GM18508 (cell line): ENCODE data around the gene ESR1.
"Not testable (repeated sequence)": the region's sequence is repeated elsewhere in the genome, so short reads cannot be mapped to it uniquely, and the experiment has no call there.

Experiments
- ATAC-seq: cut with Tn5 transposase; IDR thresholded peaks from one replicate; pipeline ENCODE4 v1.9.1; 2021; ENCODE audit warnings: moderate number of reproducible peaks; ENCODE audit not compliant: insufficient read depth, unreplicated experiment

ESR1 gene

GRCh38 chr6:152121910-152122309, 314.4 kb downstream of the ESR1 start:
- no peak for ATAC-seq

GRCh38 chr6:152122434-152122833, 315.0 kb downstream of the ESR1 start:
- ATAC-seq, result no peak

- no peak for ATAC-seq
These were observed 315.6 kb downstream of the ESR1 start for GRCh38 chr6:152123076-152123475.

GRCh38 chr6:152124429-152125074, 317.1 kb downstream of the ESR1 start:
- ATAC-seq, result no peak

- no peak for ATAC-seq
These were observed 320.1 kb downstream of the ESR1 start for GRCh38 chr6:152127432-152128165.

- ATAC-seq, result no peak
These were observed 322.2 kb downstream of the ESR1 start for GRCh38 chr6:152129691-152130151.

- no peak for ATAC-seq
These were observed 323.0 kb downstream of the ESR1 start for GRCh38 chr6:152130441-152130840.

GRCh38 chr6:152135755-152136448, 328.4 kb downstream of the ESR1 start:
- no peak for ATAC-seq

GRCh38 chr6:152136449-152136825, 329.0 kb downstream of the ESR1 start:
- ATAC-seq, result no peak

- ATAC-seq, result not testable (repeated sequence)
These were observed 330.9 kb downstream of the ESR1 start for GRCh38 chr6:152138344-152138743.

GRCh38 chr6:152142105-152142504, 334.6 kb downstream of the ESR1 start:
- ATAC-seq, result no peak

- ATAC-seq, result no peak
These were observed 335.9 kb downstream of the ESR1 start for GRCh38 chr6:152143359-152143758.

- no peak for ATAC-seq
These were observed 338.9 kb downstream of the ESR1 start for GRCh38 chr6:152146385-152146784.

- no peak for ATAC-seq
These were observed 339.8 kb downstream of the ESR1 start for GRCh38 chr6:152147269-152147668.

GRCh38 chr6:152148412-152148811, 340.9 kb downstream of the ESR1 start:
- no peak for ATAC-seq

- ATAC-seq, result no peak
These were observed 342.7 kb downstream of the ESR1 start for GRCh38 chr6:152150196-152150595.

GRCh38 chr6:152151920-152152319, 344.4 kb downstream of the ESR1 start:
- ATAC-seq, result no peak

GRCh38 chr6:152154559-152155356, 347.3 kb downstream of the ESR1 start:
- ATAC-seq, result no peak

- ATAC-seq, result no peak
These were observed 348.3 kb downstream of the ESR1 start for GRCh38 chr6:152155792-152156191.

- ATAC-seq, result peak; percentile 93
These were observed 352.9 kb downstream of the ESR1 start for GRCh38 chr6:152160346-152160745.
